HG02884 (cell line): ENCODE data around the gene EVC2.

Experiments used
- ATAC-seq: cut with Tn5 transposase; IDR thresholded peaks from one replicate; pipeline ENCODE4 v1.9.1; 2021; ENCODE audit warnings: mild to moderate bottlenecking, moderate library complexity; ENCODE audit not compliant: unreplicated experiment

Gene EVC2

GRCh38 chr4:5517372-5517771 lies 191.0 kb downstream of the EVC2 start:
- no peak for ATAC-seq

GRCh38 chr4:5515646-5516045 lies 192.7 kb downstream of the EVC2 start:
- no peak for ATAC-seq
